ENCODE measurements around the gene ELAC1. TPM values are rescaled to one million over a fixed set of nuclear protein-coding genes. Genes with fewer than 3 reads are reported as not detected.
"Not testable (repeated sequence)": the region's sequence is repeated elsewhere in the genome, so short reads cannot be mapped to it uniquely, and the experiment has no call there.

Gene ELAC1
- total RNA-seq, 1 donor from 2014 or later: 16.1 TPM

DNA sequence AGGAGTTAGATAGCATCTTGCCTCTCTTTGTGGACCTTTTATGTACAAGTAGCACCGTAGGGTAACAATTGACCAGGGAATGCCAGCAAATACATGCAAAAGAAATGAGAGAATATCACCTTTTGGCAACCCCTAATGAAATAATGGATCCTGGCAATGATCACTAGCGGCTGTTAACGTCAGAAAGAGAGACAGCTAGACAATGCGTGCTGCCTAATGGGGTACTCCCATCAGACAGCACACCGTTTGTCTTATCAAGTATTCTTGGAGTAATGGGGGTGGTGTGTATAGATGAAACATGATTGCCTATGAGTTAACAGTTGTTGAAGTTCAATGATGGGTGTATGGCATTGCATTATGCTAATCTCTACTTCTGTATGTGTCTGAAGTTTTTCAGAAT is 1.6 kb downstream of the ELAC1 start:
- H3K9me3 ChIP-seq (ENCODE audit: low read depth): no peaks in the 10 kb centered on the region
- peaks cover 3% of the 10 kb centered on the region for H3K36me3 Mint-ChIP-seq
- H3F3A ChIP-seq (ENCODE audit: low read depth): peaks cover 19% of the 10 kb centered on the region
- H3K27ac Mint-ChIP-seq: no peak overlapping the region
- no peaks in the 10 kb centered on the region for H3K27me3 ChIP-seq
- H3K4me3 ChIP-seq: peak overlapping the region; percentile 87
- no peak for DNase-seq (ENCODE audit: low spot score)
- peaks cover 5% of the 10 kb centered on the region for H3K9me3 Mint-ChIP-seq
- H3K36me3 ChIP-seq: no peaks in the 10 kb centered on the region
- peak overlapping the region; percentile 96 for H3K4me2 ChIP-seq
- no peak overlapping the region for H3K27ac ChIP-seq
- peaks cover 16% of the 10 kb centered on the region for H3K79me2 ChIP-seq (ENCODE audit: low read depth)
- TF ChIP-seq EZH2phosphoT487 (IDR thresholded peaks at IDR 0.05) (no peak), EZH2 (IDR thresholded peaks at IDR 0.05) (no peak)
- TF ChIP-seq, protein P1, sequence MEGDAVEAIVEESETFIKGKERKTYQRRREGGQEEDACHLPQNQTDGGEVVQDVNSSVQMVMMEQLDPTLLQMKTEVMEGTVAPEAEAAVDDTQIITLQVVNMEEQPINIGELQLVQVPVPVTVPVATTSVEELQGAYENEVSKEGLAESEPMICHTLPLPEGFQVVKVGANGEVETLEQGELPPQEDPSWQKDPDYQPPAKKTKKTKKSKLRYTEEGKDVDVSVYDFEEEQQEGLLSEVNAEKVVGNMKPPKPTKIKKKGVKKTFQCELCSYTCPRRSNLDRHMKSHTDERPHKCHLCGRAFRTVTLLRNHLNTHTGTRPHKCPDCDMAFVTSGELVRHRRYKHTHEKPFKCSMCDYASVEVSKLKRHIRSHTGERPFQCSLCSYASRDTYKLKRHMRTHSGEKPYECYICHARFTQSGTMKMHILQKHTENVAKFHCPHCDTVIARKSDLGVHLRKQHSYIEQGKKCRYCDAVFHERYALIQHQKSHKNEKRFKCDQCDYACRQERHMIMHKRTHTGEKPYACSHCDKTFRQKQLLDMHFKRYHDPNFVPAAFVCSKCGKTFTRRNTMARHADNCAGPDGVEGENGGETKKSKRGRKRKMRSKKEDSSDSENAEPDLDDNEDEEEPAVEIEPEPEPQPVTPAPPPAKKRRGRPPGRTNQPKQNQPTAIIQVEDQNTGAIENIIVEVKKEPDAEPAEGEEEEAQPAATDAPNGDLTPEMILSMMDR (IDR thresholded peaks at IDR 0.05): no peak
- H3K4me1 ChIP-seq: peaks cover 11% of the 10 kb centered on the region
- peaks cover 17% of the 10 kb centered on the region for H3K4me1 Mint-ChIP-seq
- H3K4me3 Mint-ChIP-seq: peak overlapping the region; percentile 85
- peak overlapping the region; percentile 91 for H3K9ac ChIP-seq
- no peaks in the 10 kb centered on the region for H4K20me1 ChIP-seq (ENCODE audit: low read depth)
- no peaks in the 10 kb centered on the region for H3K27me3 Mint-ChIP-seq (ENCODE audit: insufficient read depth, low read depth)
- no peak overlapping the region for H2AFZ ChIP-seq (replicated peaks)

- peaks cover 17% of the 10 kb centered on the region for H3K4me1 Mint-ChIP-seq
- Histone ChIP-seq H3K36me3 (no peaks in the 10 kb centered on the region), H3K4me1 (peaks cover 11% of the 10 kb centered on the region), H3F3A (ENCODE audit: low read depth) (peaks cover 19% of the 10 kb centered on the region), H3K27ac (no peak overlapping the region), H3K79me2 (ENCODE audit: low read depth) (peaks cover 16% of the 10 kb centered on the region), H3K4me2 (no peak overlapping the region), H3K9me3 (ENCODE audit: low read depth) (no peaks in the 10 kb centered on the region), H2AFZ (replicated peaks) (no peak overlapping the region), H4K20me1 (ENCODE audit: low read depth) (no peaks in the 10 kb centered on the region), H3K9ac (no peak overlapping the region), H3K27me3 (no peaks in the 10 kb centered on the region), H3K4me3 (no peak overlapping the region)
- no peak for DNase-seq (ENCODE audit: low spot score)
- H3K27ac Mint-ChIP-seq: no peak overlapping the region
- peaks cover 8% of the 10 kb centered on the region for H3K36me3 Mint-ChIP-seq
- TF ChIP-seq, protein P1 (IDR thresholded peaks at IDR 0.05): no peak
- TF ChIP-seq EZH2 (IDR thresholded peaks at IDR 0.05): no peak
- no peak for TF ChIP-seq EZH2phosphoT487 (IDR thresholded peaks at IDR 0.05)
- H3K27me3 Mint-ChIP-seq (ENCODE audit: insufficient read depth, low read depth): no peaks in the 10 kb centered on the region
- no peak overlapping the region for H3K4me3 Mint-ChIP-seq
- peaks cover 4% of the 10 kb centered on the region for H3K9me3 Mint-ChIP-seq
Observed at GRCh38 chr18:50970006-50970405, 2.2 kb downstream of the ELAC1 start.

DNA sequence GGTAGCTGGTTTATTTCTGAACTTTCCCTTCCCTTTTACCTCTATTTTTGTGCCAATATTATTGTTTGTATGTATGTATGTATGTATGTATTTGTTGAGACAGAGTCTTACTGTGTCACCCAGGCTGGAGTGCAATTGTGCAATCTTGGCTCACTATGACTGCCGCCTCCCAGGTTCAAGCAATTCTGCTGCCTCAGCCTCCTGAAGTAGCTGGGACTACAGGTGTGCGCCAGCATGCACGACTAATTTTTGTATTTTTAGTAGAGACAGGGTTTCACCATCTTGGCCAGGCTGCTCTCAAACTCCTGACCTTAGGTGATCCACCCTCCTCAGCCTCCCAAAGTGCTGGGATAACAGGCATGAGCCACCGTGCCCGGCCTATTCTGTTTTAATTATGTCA is 4.6 kb downstream of the ELAC1 start:
- not testable (repeated sequence) for H3K9me3 ChIP-seq (ENCODE audit: low read depth); H4K20me1 ChIP-seq (ENCODE audit: low read depth); H3K27ac ChIP-seq; H3K27me3 Mint-ChIP-seq (ENCODE audit: insufficient read depth, low read depth); H3K27me3 ChIP-seq; H3K4me3 Mint-ChIP-seq; H2AFZ ChIP-seq (replicated peaks); H3K27ac Mint-ChIP-seq; H3K4me3 ChIP-seq; DNase-seq (ENCODE audit: low spot score); H3K4me2 ChIP-seq; H3K9ac ChIP-seq
- Histone ChIP-seq H3K4me1 (peaks cover 11% of the 10 kb centered on the region), H3K36me3 (peaks cover 16% of the 10 kb centered on the region), H3F3A (ENCODE audit: low read depth) (peaks cover 17% of the 10 kb centered on the region), H3K79me2 (ENCODE audit: low read depth) (peaks cover 16% of the 10 kb centered on the region)
- Mint-ChIP-seq H3K9me3 (peaks cover 17% of the 10 kb centered on the region), H3K36me3 (peaks cover 32% of the 10 kb centered on the region), H3K4me1 (peaks cover 17% of the 10 kb centered on the region)

DNA sequence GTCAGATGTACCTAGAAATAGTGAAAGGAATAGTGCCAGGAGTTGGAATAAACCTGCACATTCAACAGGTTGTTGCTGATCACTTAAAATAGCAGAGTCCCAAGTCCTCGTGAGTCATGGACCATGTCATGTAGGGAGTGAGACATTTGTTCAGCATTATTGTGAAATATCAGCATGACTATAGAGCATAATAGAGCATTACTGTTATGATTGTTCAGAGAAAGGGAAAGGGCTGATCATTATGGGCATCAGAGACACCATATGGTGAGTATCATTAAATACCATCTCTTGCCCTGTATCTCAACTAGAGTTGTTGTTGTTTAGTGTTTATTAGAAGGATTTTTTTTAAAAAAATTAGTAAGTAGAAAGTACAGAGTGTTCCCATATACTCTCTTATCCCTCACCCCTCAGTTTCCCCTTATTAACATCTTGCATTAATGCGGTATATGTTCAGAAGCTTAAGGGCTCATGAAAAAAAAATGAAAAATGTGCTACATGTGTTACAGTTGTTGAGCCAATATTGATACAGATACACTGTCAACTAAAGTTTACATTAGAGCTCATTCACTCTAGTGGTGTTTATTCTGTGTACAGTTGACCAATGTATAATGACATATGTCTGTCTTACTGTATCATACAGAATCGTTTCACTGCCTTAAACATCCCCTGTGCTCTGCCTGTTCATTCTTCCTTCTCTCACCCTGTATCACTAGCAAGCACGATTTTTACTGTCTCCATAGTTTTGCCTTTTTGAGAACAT is 5.7 kb downstream of the ELAC1 start:
- peaks cover 15% of the 10 kb centered on the region for H3K4me1 Mint-ChIP-seq
- peaks cover 22% of the 10 kb centered on the region for H3K9me3 Mint-ChIP-seq
- peaks cover 41% of the 10 kb centered on the region for H3K36me3 Mint-ChIP-seq
- H3K27ac Mint-ChIP-seq: no peak overlapping the region
- H3K27me3 Mint-ChIP-seq (ENCODE audit: insufficient read depth, low read depth): no peaks in the 10 kb centered on the region
- no peaks in the 10 kb centered on the region for H4K20me1 ChIP-seq (ENCODE audit: low read depth)
- H3K9ac ChIP-seq: peak overlapping the region; percentile 2
- peaks cover 11% of the 10 kb centered on the region for H3K4me1 ChIP-seq
- H3K79me2 ChIP-seq (ENCODE audit: low read depth): peaks cover 12% of the 10 kb centered on the region
- no peak overlapping the region for H3K4me3 ChIP-seq
- no peak overlapping the region for H3K4me2 ChIP-seq
- peaks cover 12% of the 10 kb centered on the region for H3F3A ChIP-seq (ENCODE audit: low read depth)
- no peak for DNase-seq (ENCODE audit: low spot score)
- H3K27ac ChIP-seq: no peak overlapping the region
- H3K4me3 Mint-ChIP-seq: no peak overlapping the region
- no peaks in the 10 kb centered on the region for H3K27me3 ChIP-seq
- H3K9me3 ChIP-seq (ENCODE audit: low read depth): no peaks in the 10 kb centered on the region
- TF ChIP-seq EZH2 (IDR thresholded peaks at IDR 0.05) (no peak), EZH2phosphoT487 (IDR thresholded peaks at IDR 0.05) (no peak)
- TF ChIP-seq, protein P1 (IDR thresholded peaks at IDR 0.05): no peak
- H3K36me3 ChIP-seq: peaks cover 22% of the 10 kb centered on the region
- H2AFZ ChIP-seq (replicated peaks): no peak overlapping the region
